K562 (cell line): ENCODE results near the gene PRR16. TPM values are rescaled to one million over a fixed set of nuclear protein-coding genes. Genes with fewer than 3 reads are reported as not detected.

ENCODE experiments used
- ATAC-seq: fragments of 200-7000 bp; cut with Tn5 transposase; 3 replicates; pipeline ENCODE4 v1.9.1; 2020; ENCODE audit warnings: moderate library complexity
- BruUV-seq: library from RNA; stranded (reverse); fragments of 400-500 nt; replicated peaks from 2 replicates; lab custom pipeline; 2021; lab: Mats Ljungman, UMichigan
- CTCF ChIA-PET: fragments of 300-600 bp; formaldehyde crosslinking; extraction: SDS; loops from one replicate; lab custom pipeline; 2021; ENCODE audit warnings: low intra/inter-chr PET ratio; lab: Yijun Ruan, JAX
- POLR2A ChIA-PET: fragments of 300-600, 350-650 bp; sonication (Branson Sonifier 250); formaldehyde crosslinking; extraction: SDS; loops from one replicate; lab custom pipeline; 2021; ENCODE audit warnings: antibody characterized with exemption, inconsistent platforms; lab: Yijun Ruan, JAX
- DNase-seq, 4 experiments: peaks; one replicate each; pipeline versions ENCODE4 v3.0.0 to v3.0.0-alpha.2; 2011 to 2018; ENCODE audit warnings: low spot score in 3 of 4, mixed read lengths in 3 of 4; ENCODE audit errors: extremely low read depth in 1 of 4
- FAIRE-seq: peaks from 2 replicates; lab custom pipeline; 2011; peaks lifted over from hg19 to GRCh38; lab: Jason Lieb, UNC
- H2AFZ ChIP-seq: 2 replicates; pipeline ENCODE4 v1.6.0; 2011; ENCODE audit warnings: low read depth, low read length, control low read depth, inconsistent platforms
- H3K27ac ChIP-seq: fragments of 200-600 bp; 3 replicates; pipeline ENCODE4 v1.8.0; 2011; ENCODE audit warnings: low read depth, mild to moderate bottlenecking, control low read depth, inconsistent platforms, low read length, moderate library complexity, mixed read lengths; ENCODE audit errors: extremely low read depth
- H3K27me3 ChIP-seq, 2 experiments: fragments of 300-600 bp in 1 of 2; 2 replicates in 1 of 2; 3 replicates in 1 of 2; pipeline versions ENCODE4 v1.6.0 to v1.8.0; 2011; ENCODE audit warnings: inconsistent platforms in 2 of 2, low read length in 2 of 2, mild to moderate bottlenecking in 1 of 2, mixed read lengths in 1 of 2, moderate library complexity in 1 of 2; ENCODE audit not compliant: control insufficient read depth in 2 of 2, insufficient read depth in 2 of 2
- H3K36me3 ChIP-seq: fragments of 300-600 bp; 3 replicates; pipeline ENCODE4 v1.8.0; 2011; ENCODE audit warnings: mild to moderate bottlenecking, low read length, inconsistent platforms; ENCODE audit not compliant: control insufficient read depth, insufficient read depth
- H3K4me1 ChIP-seq, 2 experiments: fragments of 200-600 bp in 1 of 2; replicated peaks in 1 of 2; 2 replicates in 1 of 2; 3 replicates in 1 of 2; pipeline versions ENCODE4 v1.5.1 to v1.8.0; 2011; ENCODE audit warnings: inconsistent platforms in 2 of 2, low read length in 2 of 2, mild to moderate bottlenecking in 1 of 2, mixed read lengths in 1 of 2, moderate library complexity in 1 of 2; ENCODE audit not compliant: control insufficient read depth in 2 of 2, insufficient read depth in 2 of 2
- H3K4me2 ChIP-seq: 2 replicates; pipeline ENCODE4 v1.6.1; 2011; ENCODE audit warnings: low read length, control low read depth, inconsistent platforms, mixed read lengths; ENCODE audit not compliant: insufficient read depth
- H3K4me3 ChIP-seq: fragments of 200-600 bp; sonication (generic), shearing (Covaris generic); 2 replicates; pipeline ENCODE4 v1.5.1; 2016; ENCODE audit warnings: control low read depth, inconsistent platforms
- H3K79me2 ChIP-seq: fragments of 200-600 bp; 3 replicates; pipeline ENCODE4 v1.8.0; 2011; ENCODE audit warnings: low read length, inconsistent platforms; ENCODE audit not compliant: control insufficient read depth, insufficient read depth
- H3K9ac ChIP-seq, 2 experiments: 2 replicates each; pipeline versions ENCODE4 v1.6.0 to v1.6.1; 2011; ENCODE audit warnings: low read depth in 2 of 2, low read length in 2 of 2, control low read depth in 1 of 2, inconsistent platforms in 1 of 2, mild to moderate bottlenecking in 1 of 2, mixed read lengths in 1 of 2; ENCODE audit not compliant: insufficient read depth in 1 of 2
- H3K9me1 ChIP-seq: one replicate; pipeline ENCODE4 v1.6.0; 2011; ENCODE audit warnings: inconsistent platforms, mild to moderate bottlenecking, low read length, moderate library complexity; ENCODE audit not compliant: control insufficient read depth, insufficient read depth
- H3K9me3 ChIP-seq: replicated peaks from 2 replicates; pipeline ENCODE4 v1.5.1; 2011; ENCODE audit warnings: low read depth, low read length, inconsistent platforms; ENCODE audit not compliant: control insufficient read depth, insufficient read depth
- H4K20me1 ChIP-seq: replicated peaks from 2 replicates; pipeline ENCODE4 v1.6.1; 2011; ENCODE audit warnings: low read length, inconsistent platforms, mixed read lengths; ENCODE audit not compliant: control insufficient read depth, insufficient read depth
- BRCA1 ChIP-seq, 2 experiments: fragments of 450-650 bp in 1 of 2; sonication (generic) in 1 of 2; formaldehyde crosslinking in 1 of 2; IDR thresholded peaks; 2 replicates each; pipeline versions ENCODE4 v1.5.0 to v1.6.1; 2017 to 2020; ENCODE audit warnings: mild to moderate bottlenecking in 1 of 2, missing genetic modification reagents in 1 of 2
- DACH1 ChIP-seq: fragments of 450-650 bp; IDR thresholded peaks from 2 replicates; pipeline ENCODE4 v1.6.1; 2018; ENCODE audit not compliant: partially characterized antibody
- E2F5 ChIP-seq: sonication (generic); formaldehyde crosslinking; IDR thresholded peaks from 2 replicates; pipeline ENCODE4 v1.8.0; 2022; ENCODE audit warnings: mild to moderate bottlenecking, missing genetic modification reagents
- ESRRB ChIP-seq: fragments of 250-450 bp; sonication (Bioruptor Pico); IDR thresholded peaks from 2 replicates; pipeline ENCODE4 v1.5.0; 2020; ENCODE audit warnings: mild to moderate bottlenecking, moderate library complexity, borderline replicate concordance
- FOSL1 ChIP-seq: fragments of 200-800 bp; sonication (Bioruptor generic); conservative IDR thresholded peaks from 2 replicates; pipeline ENCODE4 v1.6.1; 2016; ENCODE audit warnings: missing genetic modification characterization, missing compliant biosample characterization
- PURB ChIP-seq: sonication (generic); formaldehyde crosslinking; IDR thresholded peaks from 2 replicates; pipeline ENCODE4 v1.9.0; 2021; ENCODE audit warnings: low read depth, mild to moderate bottlenecking, missing genetic modification reagents
- TFAM ChIP-seq: fragments of 250-450 bp; sonication (Bioruptor Pico); conservative IDR thresholded peaks from 2 replicates; pipeline ENCODE4 v1.5.0; 2021; ENCODE audit warnings: mild to moderate bottlenecking, moderate library complexity
- TRIM28 ChIP-seq: fragments of 450-650 bp; IDR thresholded peaks from 2 replicates; pipeline ENCODE4 v1.6.1; 2017
- ZBTB17 ChIP-seq: fragments of 450-650 bp; formaldehyde crosslinking; IDR thresholded peaks from 2 replicates; pipeline ENCODE4 v1.4.0; 2020; ENCODE audit warnings: mild to moderate bottlenecking
- ZFP30 ChIP-seq: fragments of 250-450 bp; sonication (Bioruptor Pico); IDR thresholded peaks from 2 replicates; pipeline ENCODE4 v1.8.0; 2022; ENCODE audit warnings: moderate library complexity, mild to moderate bottlenecking, inconsistent platforms, borderline replicate concordance
- WGBS: fragments of 100-300 bp; shearing (Covaris generic); methylation state at CpG from one replicate; pipeline ENCODE4 v1.1.6; 2016; ENCODE audit warnings: low coverage, mixed read lengths; ENCODE audit not compliant: insufficient coverage; ENCODE audit errors: missing lambda C conversion rate; 5-methylcytosine and 5-hydroxymethylcytosine counted together
- in situ Hi-C: fragments of 300-500 bp; cut with MboI; formaldehyde crosslinking; loops from 4 replicates; pipeline ENCODE4 v1.15.0; 2018; ENCODE audit warnings: inconsistent platforms, mixed read lengths
- intact Hi-C: fragments of 100-400 bp; cut with micrococcal nuclease; formaldehyde crosslinking; loops from 2 replicates; pipeline ENCODE4 v1.14.2; 2022
- polyA plus RNA-seq, 8 experiments: library from polyadenylated mRNA; depleted of rRNA in 4 of 8; stranded (reverse) in 5 of 8; unstranded in 3 of 8; fragments of >200 nt; fragmentation: Nextera tagmentation in 2 of 8; fragmentation: Illumina TruSeq in 1 of 8; extraction: Ambion mirVana in 2 of 8; extraction: Trizol in 1 of 8; gene quantifications; 2 replicates each; pipeline versions ENCODE4 v1.2.1 to v1.2.3, GENCODE V29; 2011 to 2014; ENCODE audit warnings: inconsistent platforms in 1 of 8, missing spikeins in 1 of 8
- total RNA-seq, 7 experiments: library from RNA; depleted of rRNA in 6 of 7; stranded (reverse); fragments of >200 nt in 6 of 7; fragmentation: Illumina TruSeq in 2 of 7; extraction: Trizol in 2 of 7; gene quantifications; 2 replicates each; pipeline versions ENCODE4 v1.2.1 to v1.2.3, GENCODE V29; 2011 to 2021; ENCODE audit warnings: low replicate concordance in 1 of 7
- TF ChIP-seq, protein P1 (sequence below): fragments of 250-450 bp; sonication (Bioruptor Pico); IDR thresholded peaks from 2 replicates; pipeline ENCODE4 v1.4.0; 2020; ENCODE audit warnings: mild to moderate bottlenecking, moderate library complexity

The PRR16 gene
- total and polyA plus RNA-seq, 9 of the 15 experiments (the other 6 are each of a cell fraction or from before 2014, with no cell fraction given) = 0.61 to 10.1 (median 3.3) TPM

DNA sequence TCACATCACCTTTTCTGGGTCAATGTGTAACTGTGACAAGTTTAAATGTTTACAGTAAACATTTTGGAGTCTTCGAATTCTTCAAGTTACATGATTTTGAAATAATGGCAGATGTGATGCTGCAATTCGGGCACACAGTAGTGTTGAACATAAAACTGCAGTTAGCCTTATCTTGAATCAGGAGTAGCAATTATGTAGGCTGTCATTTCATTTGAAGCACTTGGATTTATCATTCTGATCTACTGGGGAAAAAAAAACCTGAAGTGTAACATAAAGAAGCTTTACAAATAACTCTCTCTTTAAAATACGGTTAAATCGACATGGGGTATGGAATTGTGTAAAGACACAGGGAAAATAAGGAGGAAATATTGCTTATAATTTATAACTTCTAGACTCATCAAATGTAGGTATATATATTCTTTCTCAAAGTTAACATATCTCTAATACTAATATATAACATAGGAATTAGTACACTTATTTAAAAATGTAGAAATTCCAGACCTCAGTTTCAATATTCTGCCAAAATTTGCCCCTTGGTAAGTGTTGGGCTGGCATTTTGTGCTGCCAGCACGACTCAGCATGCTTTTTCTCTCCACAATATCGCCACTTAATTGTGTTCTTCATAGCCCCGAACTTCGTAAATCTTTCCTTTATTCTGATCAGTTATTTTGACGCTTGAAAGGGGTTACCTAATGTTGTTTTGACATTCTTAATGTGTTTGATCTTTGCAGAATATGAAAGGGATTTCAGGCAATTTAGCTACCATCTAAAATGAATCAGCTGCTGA is 226.7 kb downstream of the PRR16 start:
- no peak for DNase-seq
- no peak overlapping the region for H3K9ac ChIP-seq
- no peaks in the 10 kb centered on the region for H3K4me1 ChIP-seq
- TF ChIP-seq, protein P1, sequence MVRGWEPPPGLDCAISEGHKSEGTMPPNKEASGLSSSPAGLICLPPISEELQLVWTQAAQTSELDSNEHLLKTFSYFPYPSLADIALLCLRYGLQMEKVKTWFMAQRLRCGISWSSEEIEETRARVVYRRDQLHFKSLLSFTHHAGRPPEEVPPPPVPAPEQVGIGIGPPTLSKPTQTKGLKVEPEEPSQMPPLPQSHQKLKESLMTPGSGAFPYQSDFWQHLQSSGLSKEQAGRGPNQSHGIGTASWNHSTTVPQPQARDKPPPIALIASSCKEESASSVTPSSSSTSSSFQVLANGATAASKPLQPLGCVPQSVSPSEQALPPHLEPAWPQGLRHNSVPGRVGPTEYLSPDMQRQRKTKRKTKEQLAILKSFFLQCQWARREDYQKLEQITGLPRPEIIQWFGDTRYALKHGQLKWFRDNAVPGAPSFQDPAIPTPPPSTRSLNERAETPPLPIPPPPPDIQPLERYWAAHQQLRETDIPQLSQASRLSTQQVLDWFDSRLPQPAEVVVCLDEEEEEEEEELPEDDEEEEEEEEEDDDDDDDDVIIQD (CRISPR knock-in tag) = no peak
- TF ChIP-seq BRCA1 (IDR thresholded peaks at IDR 0.05) (no peak), BRCA1 (CRISPR knock-in tag; IDR thresholded peaks at IDR 0.05) (no peak)
- ATAC-seq = no peak
- H4K20me1 ChIP-seq = no peaks in the 10 kb centered on the region
- H2AFZ ChIP-seq = no peak overlapping the region
- no TSS peak for BruUV-seq
- H3K79me2 ChIP-seq = no peaks in the 10 kb centered on the region
- no peak for FAIRE-seq
- H3K27me3 ChIP-seq = no peaks in the 10 kb centered on the region
- no peaks in the 10 kb centered on the region for H3K9me1 ChIP-seq
- H3K9me3 ChIP-seq = no peaks in the 10 kb centered on the region
- intact Hi-C loops (no loop called here), in situ Hi-C loops (no loop called here)
- WGBS = 14% methylated on average over 9 of the region's 9 CpGs
- ChIA-PET CTCF (no interaction called here), POLR2A (no interaction called here)
- no peak overlapping the region for H3K27ac ChIP-seq
- H3K4me2 ChIP-seq = no peak overlapping the region
- no peak overlapping the region for H3K4me3 ChIP-seq
- H3K36me3 ChIP-seq = no peaks in the 10 kb centered on the region

DNA sequence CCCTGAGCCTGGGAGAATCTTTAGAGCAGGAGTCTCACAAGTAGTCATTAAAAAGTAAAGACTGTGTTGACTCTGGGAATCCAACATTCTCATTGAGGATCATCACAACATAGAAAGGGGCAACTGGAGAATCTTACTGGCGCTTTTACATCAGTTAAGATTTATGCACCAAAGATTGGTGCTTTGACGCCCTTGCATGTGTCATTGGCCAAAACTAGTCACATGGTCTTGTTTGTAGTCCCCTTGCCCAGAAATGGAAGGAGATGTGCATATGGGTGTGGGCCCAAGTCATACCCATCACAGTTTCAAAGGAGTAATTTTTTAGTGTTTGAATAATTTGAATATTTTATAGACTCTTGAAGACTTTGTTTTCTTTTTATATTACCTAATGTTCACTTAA is 228.2 kb downstream of the PRR16 start:
- in situ Hi-C loops = no loop called here
- no peak for TF ChIP-seq ZFP30 (CRISPR knock-in tag)
- no peak for TF ChIP-seq FOSL1
- no peak for TF ChIP-seq TFAM (CRISPR knock-in tag)
- TF ChIP-seq DACH1 = no peak
- no peak for TF ChIP-seq TRIM28
- TF ChIP-seq ZBTB17 (CRISPR knock-in tag) = no peak
- TF ChIP-seq E2F5 (CRISPR knock-in tag) = no peak
- no peak for TF ChIP-seq PURB
- TF ChIP-seq ESRRB (CRISPR knock-in tag) = no peak

More for the DNA sequence above, 228.2 kb downstream of the PRR16 start:
- ChIA-PET CTCF (no interaction called here), POLR2A (no interaction called here)
- Histone ChIP-seq H3K9me3 (no peaks in the 10 kb centered on the region), H3K9ac (no peak overlapping the region), H3K79me2 (no peaks in the 10 kb centered on the region), H3K4me1 (no peaks in the 10 kb centered on the region), H3K27ac (no peak overlapping the region), H3K4me3 (no peak overlapping the region), H3K36me3 (no peaks in the 10 kb centered on the region), H3K27me3 (no peaks in the 10 kb centered on the region), H2AFZ (no peak overlapping the region), H4K20me1 (no peaks in the 10 kb centered on the region), H3K4me2 (no peak overlapping the region), H3K9me1 (no peaks in the 10 kb centered on the region)
- DNase-seq = no peak
- 17% methylated on average over 2 of the region's 2 CpGs for WGBS
- no TSS peak for BruUV-seq
- intact Hi-C loops = no loop called here
- FAIRE-seq = no peak
- no peak for ATAC-seq
